HG02642 (cell line): Measurements from ENCODE around the gene RBM6.
"Not testable (repeated sequence)": the region's sequence is repeated elsewhere in the genome, so short reads cannot be mapped to it uniquely, and the experiment has no call there.

Source experiments
- ATAC-seq: cut with Tn5 transposase; IDR thresholded peaks from one replicate; pipeline ENCODE4 v1.9.1; 2021; ENCODE audit warnings: mild to moderate bottlenecking; ENCODE audit not compliant: unreplicated experiment, poor library complexity

RBM6 gene

GRCh38 chr3:49966233-49966942 is 26.4 kb downstream of the RBM6 start:
- ATAC-seq, result no peak

GRCh38 chr3:49967291-49967690 is 27.3 kb downstream of the RBM6 start:
- no peak for ATAC-seq

- no peak for ATAC-seq
Measured at GRCh38 chr3:49968346-49968745, 28.4 kb downstream of the RBM6 start.

GRCh38 chr3:49972656-49973055 is 32.7 kb downstream of the RBM6 start:
- ATAC-seq, result no peak

- ATAC-seq, result no peak
Measured at GRCh38 chr3:49976942-49977341, 37.0 kb downstream of the RBM6 start.

GRCh38 chr3:49984394-49984793 is 44.4 kb downstream of the RBM6 start:
- ATAC-seq, result no peak

- no peak for ATAC-seq
Measured at GRCh38 chr3:49992326-49992725, 52.4 kb downstream of the RBM6 start.

- no peak for ATAC-seq
Measured at GRCh38 chr3:49994476-49994875, 54.5 kb downstream of the RBM6 start.

- ATAC-seq, result no peak
Measured at GRCh38 chr3:49996016-49996415, 56.1 kb downstream of the RBM6 start.

- ATAC-seq, result no peak
Measured at GRCh38 chr3:49997862-49998261, 57.9 kb downstream of the RBM6 start.

GRCh38 chr3:49998326-49998725 is 58.4 kb downstream of the RBM6 start:
- no peak for ATAC-seq

- ATAC-seq, result no peak
Measured at GRCh38 chr3:50001511-50001910, 61.6 kb downstream of the RBM6 start.

GRCh38 chr3:50003216-50003615 is 63.3 kb downstream of the RBM6 start:
- ATAC-seq, result no peak

GRCh38 chr3:50003824-50004223 is 63.9 kb downstream of the RBM6 start:
- no peak for ATAC-seq

- ATAC-seq, result no peak
Measured at GRCh38 chr3:50008931-50009330, 69.0 kb downstream of the RBM6 start.

- ATAC-seq, result no peak
Measured at GRCh38 chr3:50010959-50011358, 71.0 kb downstream of the RBM6 start.

- ATAC-seq, result no peak
Measured at GRCh38 chr3:50015918-50016317, 76.0 kb downstream of the RBM6 start.

- ATAC-seq, result no peak
Measured at GRCh38 chr3:50028346-50028745, 88.4 kb downstream of the RBM6 start.

- ATAC-seq, result not testable (repeated sequence)
Measured at GRCh38 chr3:50031201-50031600, 91.3 kb downstream of the RBM6 start.

- no peak for ATAC-seq
Measured at GRCh38 chr3:50044976-50045375, 105.0 kb downstream of the RBM6 start.

- no peak for ATAC-seq
Measured at GRCh38 chr3:50047426-50047825, 107.5 kb downstream of the RBM6 start.

GRCh38 chr3:50050361-50050760 is 110.4 kb downstream of the RBM6 start:
- ATAC-seq, result no peak

GRCh38 chr3:50057756-50058155 is 117.8 kb downstream of the RBM6 start:
- ATAC-seq, result no peak
